Tibial nerve (tissue), 4 donors: ENCODE data around the gene ABCB11. TPM values are rescaled to one million over a fixed set of nuclear protein-coding genes. Genes with fewer than 3 reads are reported as not detected.

Experiments
- DNase-seq, 2 donors: peaks; one replicate each; pipeline ENCODE4 v3.0.0-alpha.2; 2019; ENCODE audit warnings: low spot score in 2 of 2
- H3K27ac ChIP-seq, 4 donors: fragments of 200-600 bp; sonication (generic) in 3 of 4; one replicate each; pipeline ENCODE4 v1.5.1; 2017 to 2019; ENCODE audit warnings: mild to moderate bottlenecking in 1 of 4
- H3K27me3 ChIP-seq, 2 donors: fragments of 200-600 bp; sonication (generic) in 1 of 2; one replicate each; pipeline versions ENCODE4 v1.5.1 to v1.6.0; 2017 to 2019
- H3K36me3 ChIP-seq, 3 donors: fragments of 200-600 bp; sonication (generic); one replicate each; pipeline ENCODE4 v1.5.1; 2018 to 2019
- H3K4me1 ChIP-seq, 4 donors: fragments of 200-600 bp; sonication (generic) in 3 of 4; one replicate each; pipeline ENCODE4 v1.5.1; 2017 to 2019
- H3K4me3 ChIP-seq, 4 donors: fragments of 200-600 bp; sonication (generic) in 3 of 4; one replicate each; pipeline ENCODE4 v1.5.1; 2017 to 2019; ENCODE audit warnings: mild to moderate bottlenecking in 1 of 4, moderate library complexity in 1 of 4
- H3K9me3 ChIP-seq, 4 donors: fragments of 200-600 bp; sonication (generic) in 3 of 4; one replicate each; pipeline ENCODE4 v1.5.1; 2017 to 2019
- CTCF ChIP-seq, 5 experiments: fragments of 200-600 bp in 3 of 5; fragments of 450-650 bp in 2 of 5; sonication (generic) in 3 of 5; IDR thresholded peaks; one replicate each; pipeline ENCODE4 v1.5.1; 2016 to 2019; ENCODE audit warnings: antibody characterized with exemption in 5 of 5, mild to moderate bottlenecking in 3 of 5, moderate library complexity in 2 of 5
- EP300 ChIP-seq, 2 donors: sonication (generic); formaldehyde crosslinking; IDR thresholded peaks; one replicate each; pipeline ENCODE4 v1.6.1; 2017; ENCODE audit warnings: antibody characterized with exemption in 2 of 2, mild to moderate bottlenecking in 1 of 2
- POLR2A ChIP-seq, 2 donors: fragments of 450-650 bp; IDR thresholded peaks; one replicate each; pipeline ENCODE4 v1.6.1; 2017; ENCODE audit warnings: antibody characterized with exemption in 2 of 2, mild to moderate bottlenecking in 2 of 2, moderate library complexity in 2 of 2
- WGBS, 2 donors: methylation state at CpG; one replicate each; pipeline ENCODE4 v1.1.5; 2018; 5-methylcytosine and 5-hydroxymethylcytosine counted together
- total RNA-seq, 4 donors: library from RNA; depleted of rRNA; stranded (reverse); fragments of >200 nt; gene quantifications; one replicate each; pipeline ENCODE4 v1.1.0, GENCODE V29; 2016

The ABCB11 gene
- total RNA-seq, 4 donors from 2014 or later, result 0.30 to 0.63 (median 0.39) TPM; not detected in 1

DNA sequence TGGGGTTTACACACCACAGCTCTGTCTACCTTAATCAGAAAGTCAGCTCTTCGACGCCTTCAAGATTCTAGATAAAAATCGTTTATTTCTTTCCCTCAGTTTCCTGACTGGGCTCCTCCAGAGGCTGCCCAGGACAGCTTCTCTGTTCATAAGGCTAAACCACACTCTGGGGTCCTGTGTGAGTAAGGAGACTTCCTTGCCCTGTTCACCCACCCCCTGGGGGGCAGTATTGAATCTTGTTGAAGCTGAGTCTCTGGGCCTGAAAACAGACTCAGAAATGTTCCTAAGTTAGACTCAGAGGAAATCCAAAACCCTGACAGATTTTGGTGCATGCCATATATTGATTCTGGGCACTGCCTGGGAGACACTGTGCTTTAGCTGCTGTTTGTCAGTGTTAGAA, 87.1 kb downstream of the ABCB11 start:
- no peaks in the 10 kb centered on the region for H3K36me3 ChIP-seq
- no peak overlapping the region for H3K4me3 ChIP-seq
- H3K9me3 ChIP-seq, result no peaks in the 10 kb centered on the region
- no peaks in the 10 kb centered on the region for H3K4me1 ChIP-seq
- no peaks in the 10 kb centered on the region for H3K27me3 ChIP-seq
- whole genome bisulfite sequencing, 2 donors, result 84 to 86% methylated on average over 3 of the region's 3 CpGs
- no peak for TF ChIP-seq POLR2A (IDR thresholded peaks at IDR 0.05)
- TF ChIP-seq CTCF (IDR thresholded peaks at IDR 0.05), result no peak
- no peak for TF ChIP-seq EP300 (IDR thresholded peaks at IDR 0.05)
- no peak for DNase-seq
- no peak overlapping the region for H3K27ac ChIP-seq

DNA sequence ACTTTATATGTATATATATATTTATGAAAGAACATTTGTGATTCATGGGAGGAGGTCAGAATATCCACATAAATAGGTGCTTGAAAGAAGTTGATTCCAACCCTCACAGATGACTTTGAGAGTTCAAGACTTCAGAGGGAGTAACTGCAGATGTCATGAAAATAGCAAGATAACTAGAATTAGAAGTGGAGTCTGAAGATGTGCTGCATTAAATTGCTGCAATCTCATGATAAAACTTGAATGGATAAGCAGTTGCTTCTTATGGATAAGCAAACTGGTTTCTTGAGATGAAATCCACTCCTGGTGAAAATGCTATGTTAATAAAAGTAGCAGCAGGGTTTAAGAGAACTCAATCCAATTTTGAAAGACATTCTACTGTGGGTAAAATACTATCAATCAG, 89.8 kb downstream of the ABCB11 start:
- H3K36me3 ChIP-seq, result no peaks in the 10 kb centered on the region
- no peak overlapping the region for H3K4me3 ChIP-seq
- TF ChIP-seq CTCF (IDR thresholded peaks at IDR 0.05) (no peak), POLR2A (IDR thresholded peaks at IDR 0.05) (no peak), EP300 (IDR thresholded peaks at IDR 0.05) (no peak)
- H3K27me3 ChIP-seq, result no peaks in the 10 kb centered on the region
- H3K27ac ChIP-seq, result no peak overlapping the region
- H3K4me1 ChIP-seq, result no peaks in the 10 kb centered on the region
- DNase-seq, result no peak
- no peaks in the 10 kb centered on the region for H3K9me3 ChIP-seq

- no peaks in the 10 kb centered on the region for H3K4me1 ChIP-seq
- 89 to 91% methylated on average over 4 of the region's 4 CpGs for WGBS, 2 donors
- no peaks in the 10 kb centered on the region for H3K27me3 ChIP-seq
- no peaks in the 10 kb centered on the region for H3K36me3 ChIP-seq
- no peak overlapping the region for H3K27ac ChIP-seq
- TF ChIP-seq POLR2A (IDR thresholded peaks at IDR 0.05) (no peak), CTCF (IDR thresholded peaks at IDR 0.05) (no peak), EP300 (IDR thresholded peaks at IDR 0.05) (no peak)
- no peaks in the 10 kb centered on the region for H3K9me3 ChIP-seq
- no peak overlapping the region for H3K4me3 ChIP-seq
- DNase-seq, result no peak
Observed at GRCh38 chr2:168939918-168940317, 91.2 kb downstream of the ABCB11 start.

DNA sequence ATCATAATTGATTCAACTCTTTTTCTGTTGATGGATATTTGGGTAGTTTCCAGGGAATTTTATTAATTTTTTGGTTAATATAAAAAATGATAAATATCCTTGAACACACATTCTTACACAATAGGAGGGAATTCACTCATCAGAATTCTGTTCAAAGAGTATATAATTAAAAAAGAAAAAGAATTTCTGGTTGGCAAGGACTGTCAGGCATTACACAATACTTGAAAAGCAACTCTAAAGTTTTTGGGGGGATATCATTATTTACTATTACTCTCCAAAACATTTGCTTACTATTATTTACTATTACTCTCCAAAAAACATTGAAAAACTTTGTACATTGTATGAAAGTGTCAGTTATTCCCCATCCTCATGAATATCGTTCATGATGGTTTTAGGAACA, 92.1 kb downstream of the ABCB11 start:
- Histone ChIP-seq H3K4me1 (no peaks in the 10 kb centered on the region), H3K36me3 (no peaks in the 10 kb centered on the region), H3K4me3 (no peak overlapping the region), H3K27me3 (no peaks in the 10 kb centered on the region), H3K9me3 (no peaks in the 10 kb centered on the region), H3K27ac (no peak overlapping the region)
- TF ChIP-seq POLR2A (IDR thresholded peaks at IDR 0.05) (no peak), CTCF (IDR thresholded peaks at IDR 0.05) (no peak), EP300 (IDR thresholded peaks at IDR 0.05) (no peak)
- 91 to 92% methylated on average over 1 of the region's 1 CpG for WGBS, 2 donors
- DNase-seq, result no peak

DNA sequence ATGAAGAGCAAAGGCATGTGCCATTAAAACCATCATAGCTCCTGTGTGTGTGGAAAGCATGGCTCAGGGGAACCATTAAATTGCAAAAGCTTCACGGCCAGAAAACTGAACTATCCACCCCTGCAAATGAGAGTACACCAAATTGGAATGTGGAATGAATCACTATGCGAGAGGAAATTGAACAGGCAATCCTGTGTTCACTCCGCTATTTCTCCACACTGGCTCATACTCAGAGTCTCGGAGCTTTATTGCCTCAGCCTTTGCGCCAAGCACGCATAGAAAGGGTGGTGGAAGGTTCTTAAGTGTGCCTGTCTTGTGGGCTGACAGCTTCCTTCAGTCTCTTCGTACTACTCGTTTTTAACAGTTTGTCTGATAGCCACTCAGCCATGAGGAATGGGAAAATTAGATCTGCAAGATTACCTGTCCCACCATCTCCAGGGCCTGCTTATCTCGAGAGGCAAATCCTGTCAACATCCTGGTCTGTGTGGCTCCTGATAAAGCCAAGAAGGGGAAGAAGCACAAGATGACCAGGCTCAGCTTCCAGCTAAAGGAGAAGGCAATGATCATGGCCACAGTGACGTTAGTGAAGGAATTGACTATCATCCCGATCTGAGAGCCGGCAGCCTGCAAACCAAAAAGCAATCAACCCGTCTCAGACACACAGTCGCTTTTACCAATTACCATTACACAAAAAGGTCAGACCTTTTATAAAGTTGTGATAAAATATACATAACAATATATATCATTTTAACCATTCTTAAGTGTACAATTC, 95.1 kb downstream of the ABCB11 start:
- DNase-seq, result no peak
- TF ChIP-seq CTCF (IDR thresholded peaks at IDR 0.05) (no peak), POLR2A (IDR thresholded peaks at IDR 0.05) (no peak), EP300 (IDR thresholded peaks at IDR 0.05) (no peak)
- Histone ChIP-seq H3K4me1 (no peaks in the 10 kb centered on the region), H3K4me3 (no peak overlapping the region), H3K9me3 (no peaks in the 10 kb centered on the region), H3K27ac (no peak overlapping the region), H3K36me3 (no peaks in the 10 kb centered on the region), H3K27me3 (no peaks in the 10 kb centered on the region)
- 75 to 79% methylated on average over 14 of the region's 14 CpGs for WGBS, 2 donors
